Measurements from ENCODE around the gene REEP2.

GRCh38 chr5:138470322-138471051 is 31.6 kb downstream of the REEP2 start:
- TF ChIP-seq POLR2A (IDR thresholded peaks at IDR 0.05) (peak in 2 of 3 donors; percentile 49 to 76), CTCF (IDR thresholded peaks at IDR 0.05) (no peak)
